SHP77 treated with DMSO at 0.1 percent for 48 hours (cell line): ENCODE data around the gene TRIM77.
"Not testable (repeated sequence)": the region's sequence is repeated elsewhere in the genome, so short reads cannot be mapped to it uniquely, and the experiment has no call there.

ENCODE experiments used
- DNase-seq: peaks from one replicate; lab custom pipeline; 2025; lab: John Stamatoyannopoulos, UW

TRIM77 gene

GRCh38 chr11:89709999-89710398 lies at the start of gene TRIM77:
Gene TRIM77, plus strand, starts transcription at chr11:89710299. Its CDS starts 0 bp downstream, at chr11:89710299.
- not testable (repeated sequence) for DNase-seq

GRCh38 chr11:89667001-89667400 lies 43.1 kb upstream of the TRIM77 start:
- no peak for DNase-seq

GRCh38 chr11:89668158-89668557 lies 41.9 kb upstream of the TRIM77 start:
- DNase-seq: not testable (repeated sequence)

GRCh38 chr11:89669586-89669985 lies 40.5 kb upstream of the TRIM77 start:
- DNase-seq: not testable (repeated sequence)

- not testable (repeated sequence) for DNase-seq
Measured at GRCh38 chr11:89669993-89670669, 40.0 kb upstream of the TRIM77 start.

- DNase-seq: not testable (repeated sequence)
Measured at GRCh38 chr11:89672547-89672946, 37.6 kb upstream of the TRIM77 start.

GRCh38 chr11:89673380-89673779 lies 36.7 kb upstream of the TRIM77 start:
- not testable (repeated sequence) for DNase-seq

GRCh38 chr11:89675383-89675782 lies 34.7 kb upstream of the TRIM77 start:
- DNase-seq: not testable (repeated sequence)

GRCh38 chr11:89675948-89676347 lies 34.2 kb upstream of the TRIM77 start:
- not testable (repeated sequence) for DNase-seq

- not testable (repeated sequence) for DNase-seq
Measured at GRCh38 chr11:89707080-89707479, 3.0 kb upstream of the TRIM77 start.

- DNase-seq: not testable (repeated sequence)
Measured at GRCh38 chr11:89724866-89725498, 14.9 kb downstream of the TRIM77 start.

GRCh38 chr11:89730215-89730614 lies 20.1 kb downstream of the TRIM77 start:
- not testable (repeated sequence) for DNase-seq

GRCh38 chr11:89736566-89736965 lies 26.5 kb downstream of the TRIM77 start:
- DNase-seq: no peak

- DNase-seq: no peak
Measured at GRCh38 chr11:89737116-89737515, 27.0 kb downstream of the TRIM77 start.

- not testable (repeated sequence) for DNase-seq
Measured at GRCh38 chr11:89741406-89741805, 31.3 kb downstream of the TRIM77 start.

GRCh38 chr11:89744158-89744557 lies 34.1 kb downstream of the TRIM77 start:
- not testable (repeated sequence) for DNase-seq

GRCh38 chr11:89750822-89751221 lies 40.7 kb downstream of the TRIM77 start:
- not testable (repeated sequence) for DNase-seq
